Fibroblast of villous mesenchyme (primary cell): ENCODE results near the gene TTC5. TPM values are rescaled to one million over a fixed set of nuclear protein-coding genes. Genes with fewer than 3 reads are reported as not detected.

Experiments used
- DNase-seq: peaks from one replicate; pipeline ENCODE4 v3.0.0-alpha.2; 2010; ENCODE audit warnings: low read depth
- H3K4me3 ChIP-seq: 2 replicates; pipeline ENCODE4 v1.5.1; 2011; ENCODE audit warnings: low read depth, mild to moderate bottlenecking, low read length
- CTCF ChIP-seq: IDR thresholded peaks from 2 replicates; pipeline ENCODE4 v1.5.1; 2012; ENCODE audit warnings: low read depth, mild to moderate bottlenecking, low read length; ENCODE audit not compliant: insufficient read depth
- total RNA-seq: library from RNA; depleted of rRNA; stranded (reverse); fragments of >200 nt; gene quantifications from 2 replicates; pipeline ENCODE4 v1.2.3, GENCODE V29; 2012

Gene TTC5
- total RNA-seq, 1 donor = 16.8 TPM

- no peak for TF ChIP-seq CTCF
- peak overlapping the region; percentile 89 for H3K4me3 ChIP-seq
These were observed 26.7 kb upstream of the TTC5 start for GRCh38 chr14:20332431-20332787.

GRCh38 chr14:20331053-20331613 is 25.4 kb upstream of the TTC5 start:
- no peak for DNase-seq
- no peak overlapping the region for H3K4me3 ChIP-seq
- no peak for TF ChIP-seq CTCF

More at GRCh38 chr14:20332431-20332787, 26.7 kb upstream of the TTC5 start:
- DNase-seq = peak; percentile 26

GRCh38 chr14:20329355-20329754 is 23.6 kb upstream of the TTC5 start:
- no peak overlapping the region for H3K4me3 ChIP-seq
- DNase-seq = no peak
- no peak for TF ChIP-seq CTCF

- no peak overlapping the region for H3K4me3 ChIP-seq
- TF ChIP-seq CTCF = no peak
- DNase-seq = no peak
These were observed 23.0 kb upstream of the TTC5 start for GRCh38 chr14:20328705-20329104.

GRCh38 chr14:20327005-20327869 is 21.5 kb upstream of the TTC5 start:
- peak; percentile 76 for DNase-seq
- TF ChIP-seq CTCF = peak; percentile 65
- H3K4me3 ChIP-seq = no peak overlapping the region

GRCh38 chr14:20317720-20318119 is 12.0 kb upstream of the TTC5 start:
- DNase-seq = no peak
- TF ChIP-seq CTCF = no peak
- H3K4me3 ChIP-seq = no peak overlapping the region
